K562 (cell line): ENCODE results near the gene SELPLG. TPM values are rescaled to one million over a fixed set of nuclear protein-coding genes. Genes with fewer than 3 reads are reported as not detected.

Source experiments
- ARID3B ChIP-seq: fragments of 250-450 bp; sonication (Bioruptor Pico); IDR thresholded peaks from 2 replicates; pipeline ENCODE4 v1.4.0; 2020; ENCODE audit warnings: borderline replicate concordance
- ATF1 ChIP-seq, 2 experiments: fragments of 450-650 bp in 1 of 2; IDR thresholded peaks; 2 replicates each; pipeline ENCODE4 v1.6.1; 2016; ENCODE audit warnings: missing compliant biosample characterization in 1 of 2, missing genetic modification characterization in 1 of 2
- BRD4 ChIP-seq: fragments of 200-600 bp; sonication (generic); IDR thresholded peaks from 2 replicates; pipeline ENCODE4 v1.6.1; 2017; ENCODE audit warnings: inconsistent platforms
- CEBPB ChIP-seq: fragments of 450-650 bp; IDR thresholded peaks from 2 replicates; pipeline ENCODE4 v1.6.1; 2016; ENCODE audit warnings: missing genetic modification characterization, missing compliant biosample characterization
- CHD1 ChIP-seq: fragments of 200-600 bp; sonication (generic); IDR thresholded peaks from one replicate; pipeline ENCODE4 v1.6.1; 2012; ENCODE audit warnings: mild to moderate bottlenecking, moderate library complexity, low read length, inconsistent platforms
- COPS2 ChIP-seq: fragments of 450-650 bp; conservative IDR thresholded peaks from 2 replicates; pipeline ENCODE4 v1.6.1; 2016; ENCODE audit warnings: mild to moderate bottlenecking, moderate library complexity
- HBP1 ChIP-seq: fragments of 450-650 bp; formaldehyde crosslinking; IDR thresholded peaks from 2 replicates; pipeline ENCODE4 v1.4.0; 2022; ENCODE audit warnings: missing genetic modification characterization
- HNRNPL ChIP-seq: fragments of 200-400 bp; formaldehyde crosslinking; IDR thresholded peaks from 2 replicates; pipeline ENCODE4 v1.6.1; 2017; ENCODE audit warnings: low read depth, mild to moderate bottlenecking, low read length
- MEF2A ChIP-seq: IDR thresholded peaks from 2 replicates; pipeline ENCODE4 v1.6.1; 2011; ENCODE audit warnings: low read depth, mild to moderate bottlenecking, low read length, moderate library complexity; ENCODE audit not compliant: control insufficient read depth
- POLR2AphosphoS5 ChIP-seq: IDR thresholded peaks from 2 replicates; pipeline ENCODE4 v1.6.1; 2011; ENCODE audit warnings: mild to moderate bottlenecking, low read depth, low read length, moderate library complexity; ENCODE audit not compliant: control insufficient read depth, insufficient read depth
- POLR2H ChIP-seq: IDR thresholded peaks from 2 replicates; pipeline ENCODE4 v1.6.1; 2016; ENCODE audit warnings: missing genetic modification characterization, low read depth, mild to moderate bottlenecking, control low read depth, missing compliant biosample characterization, moderate library complexity
- SRSF3 ChIP-seq: fragments of 200-400 bp; formaldehyde crosslinking; IDR thresholded peaks from 2 replicates; pipeline ENCODE4 v1.6.1; 2016; ENCODE audit warnings: mild to moderate bottlenecking, low read length, moderate library complexity; ENCODE audit not compliant: insufficient read depth
- TAF9B ChIP-seq: fragments of 450-650 bp; IDR thresholded peaks from 2 replicates; pipeline ENCODE4 v1.6.1; 2018; ENCODE audit warnings: mild to moderate bottlenecking; ENCODE audit not compliant: partially characterized antibody
- ZBTB7A ChIP-seq: IDR thresholded peaks from 2 replicates; pipeline ENCODE4 v1.6.1; 2011; ENCODE audit warnings: low read depth, mild to moderate bottlenecking, low read length, moderate library complexity, borderline replicate concordance; ENCODE audit not compliant: control insufficient read depth
- ZNF133 ChIP-seq: fragments of 250-450 bp; sonication (Bioruptor Pico); IDR thresholded peaks from 2 replicates; pipeline ENCODE4 v1.4.0; 2020; ENCODE audit warnings: mild to moderate bottlenecking
- ZNF197 ChIP-seq: fragments of 200-800 bp; sonication (Bioruptor generic); IDR thresholded peaks from 2 replicates; pipeline ENCODE4 v1.6.1; 2016; ENCODE audit warnings: low read depth, missing genetic modification characterization, missing compliant biosample characterization
- ZNF431 ChIP-seq: sonication (generic); formaldehyde crosslinking; IDR thresholded peaks from 2 replicates; pipeline ENCODE4 v1.8.0; 2022; ENCODE audit warnings: mild to moderate bottlenecking, missing genetic modification reagents
- ZNF695 ChIP-seq: fragments of 450-650 bp; formaldehyde crosslinking; IDR thresholded peaks from 2 replicates; pipeline ENCODE4 v1.4.0; 2020; ENCODE audit warnings: mild to moderate bottlenecking, moderate library complexity
- ZNF717 ChIP-seq: fragments of 250-450 bp; sonication (Bioruptor Pico); IDR thresholded peaks from 2 replicates; pipeline ENCODE4 v1.5.0; 2021
- polyA plus RNA-seq, 8 experiments: library from polyadenylated mRNA; depleted of rRNA in 4 of 8; stranded (reverse) in 5 of 8; unstranded in 3 of 8; fragments of >200 nt; fragmentation: Nextera tagmentation in 2 of 8; fragmentation: Illumina TruSeq in 1 of 8; extraction: Ambion mirVana in 2 of 8; extraction: Trizol in 1 of 8; gene quantifications; 2 replicates each; pipeline versions ENCODE4 v1.2.1 to v1.2.3, GENCODE V29; 2011 to 2014; ENCODE audit warnings: inconsistent platforms in 1 of 8, missing spikeins in 1 of 8
- total RNA-seq, 7 experiments: library from RNA; depleted of rRNA in 6 of 7; stranded (reverse); fragments of >200 nt in 6 of 7; fragmentation: Illumina TruSeq in 2 of 7; extraction: Trizol in 2 of 7; gene quantifications; 2 replicates each; pipeline versions ENCODE4 v1.2.1 to v1.2.3, GENCODE V29; 2011 to 2021; ENCODE audit warnings: low replicate concordance in 1 of 7
- TF ChIP-seq, protein P1 (sequence below): fragments of 450-650 bp; IDR thresholded peaks from 2 replicates; pipeline ENCODE4 v1.6.1; 2016; ENCODE audit warnings: low read depth, mild to moderate bottlenecking, moderate library complexity
- TF ChIP-seq, protein P2 (sequence below): fragments of 250-450 bp; sonication (Bioruptor Pico); IDR thresholded peaks from 2 replicates; pipeline ENCODE4 v1.8.0; 2022; ENCODE audit warnings: moderate library complexity, mild to moderate bottlenecking, inconsistent platforms

The SELPLG gene
- total and polyA plus RNA-seq, 9 of the 15 experiments (the other 6 are each of a cell fraction or from before 2014, with no cell fraction given): 0.22 to 10.2 (median 1.7) TPM

DNA sequence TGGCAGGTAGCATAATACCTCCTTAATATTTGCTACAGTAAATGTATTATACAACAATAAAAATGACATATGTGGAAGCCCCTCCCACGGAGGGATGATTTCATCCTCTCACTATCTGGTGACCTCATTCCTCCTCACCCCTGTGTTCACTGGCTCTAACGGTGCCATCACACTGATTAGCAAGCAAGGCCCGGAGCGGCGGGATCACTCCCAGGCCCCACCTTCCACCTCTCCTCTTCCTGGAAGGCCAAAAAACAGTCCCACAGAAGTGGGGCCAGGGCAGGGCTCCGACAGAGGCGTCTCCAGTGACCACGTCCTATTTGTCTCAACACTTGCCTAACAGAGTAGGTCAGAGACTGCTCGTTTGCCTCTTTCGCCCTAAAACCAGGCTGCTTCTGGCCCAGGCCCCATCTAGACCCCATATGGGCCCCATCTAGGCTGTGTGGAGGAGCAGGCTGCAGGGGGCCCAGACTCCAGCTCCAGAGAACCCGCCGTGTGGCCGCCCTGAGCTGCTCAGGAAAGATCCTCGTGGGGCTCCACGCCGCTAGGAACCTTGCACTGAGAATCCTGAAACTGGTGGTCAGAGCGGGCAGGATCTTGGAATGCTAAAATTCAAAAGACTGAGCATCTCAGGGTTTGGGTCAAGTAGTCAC lies 3.7 kb downstream of the SELPLG start (continued):
- TF ChIP-seq ZBTB7A (peak; percentile 44; the same call in 1 of the 2 replicates), ZNF197 (CRISPR knock-in tag) (no peak), TAF9B (peak; percentile 75), HBP1 (no peak; the same call in 1 of the 2 replicates), MEF2A (no peak), ZNF133 (0 out of 2 replicates have a peak, but pooled peaks have one; percentile 20), BRD4 (no peak), ZNF695 (0 out of 2 replicates have a peak, but pooled peaks have one; percentile 16), SRSF3 (peak; percentile 28; the same call in 1 of the 2 replicates), ZNF717 (no peak), ATF1 (CRISPR knock-in tag; IDR thresholded peaks at IDR 0.05) (no peak), ATF1 (tag; IDR thresholded peaks at IDR 0.05) (peak; percentile 93), COPS2 (no peak), ZNF431 (CRISPR knock-in tag) (no peak), POLR2AphosphoS5 (peak; percentile 78), CEBPB (tag) (no peak), HNRNPL (no peak), POLR2H (tag) (peak; percentile 88), ARID3B (CRISPR knock-in tag) (peak; percentile 74; the same call in 1 of the 2 replicates), CHD1 (peak; percentile 62)
- TF ChIP-seq, protein P1, sequence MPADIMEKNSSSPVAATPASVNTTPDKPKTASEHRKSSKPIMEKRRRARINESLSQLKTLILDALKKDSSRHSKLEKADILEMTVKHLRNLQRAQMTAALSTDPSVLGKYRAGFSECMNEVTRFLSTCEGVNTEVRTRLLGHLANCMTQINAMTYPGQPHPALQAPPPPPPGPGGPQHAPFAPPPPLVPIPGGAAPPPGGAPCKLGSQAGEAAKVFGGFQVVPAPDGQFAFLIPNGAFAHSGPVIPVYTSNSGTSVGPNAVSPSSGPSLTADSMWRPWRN: no peak
- TF ChIP-seq, protein P2, sequence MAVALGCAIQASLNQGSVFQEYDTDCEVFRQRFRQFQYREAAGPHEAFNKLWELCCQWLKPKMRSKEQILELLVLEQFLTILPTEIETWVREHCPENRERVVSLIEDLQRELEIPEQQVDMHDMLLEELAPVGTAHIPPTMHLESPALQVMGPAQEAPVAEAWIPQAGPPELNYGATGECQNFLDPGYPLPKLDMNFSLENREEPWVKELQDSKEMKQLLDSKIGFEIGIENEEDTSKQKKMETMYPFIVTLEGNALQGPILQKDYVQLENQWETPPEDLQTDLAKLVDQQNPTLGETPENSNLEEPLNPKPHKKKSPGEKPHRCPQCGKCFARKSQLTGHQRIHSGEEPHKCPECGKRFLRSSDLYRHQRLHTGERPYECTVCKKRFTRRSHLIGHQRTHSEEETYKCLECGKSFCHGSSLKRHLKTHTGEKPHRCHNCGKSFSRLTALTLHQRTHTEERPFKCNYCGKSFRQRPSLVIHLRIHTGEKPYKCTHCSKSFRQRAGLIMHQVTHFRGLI (CRISPR knock-in tag): peak; percentile 47
